ENCODE results near the gene DGKD.

- TF ChIP-seq, protein P1, sequence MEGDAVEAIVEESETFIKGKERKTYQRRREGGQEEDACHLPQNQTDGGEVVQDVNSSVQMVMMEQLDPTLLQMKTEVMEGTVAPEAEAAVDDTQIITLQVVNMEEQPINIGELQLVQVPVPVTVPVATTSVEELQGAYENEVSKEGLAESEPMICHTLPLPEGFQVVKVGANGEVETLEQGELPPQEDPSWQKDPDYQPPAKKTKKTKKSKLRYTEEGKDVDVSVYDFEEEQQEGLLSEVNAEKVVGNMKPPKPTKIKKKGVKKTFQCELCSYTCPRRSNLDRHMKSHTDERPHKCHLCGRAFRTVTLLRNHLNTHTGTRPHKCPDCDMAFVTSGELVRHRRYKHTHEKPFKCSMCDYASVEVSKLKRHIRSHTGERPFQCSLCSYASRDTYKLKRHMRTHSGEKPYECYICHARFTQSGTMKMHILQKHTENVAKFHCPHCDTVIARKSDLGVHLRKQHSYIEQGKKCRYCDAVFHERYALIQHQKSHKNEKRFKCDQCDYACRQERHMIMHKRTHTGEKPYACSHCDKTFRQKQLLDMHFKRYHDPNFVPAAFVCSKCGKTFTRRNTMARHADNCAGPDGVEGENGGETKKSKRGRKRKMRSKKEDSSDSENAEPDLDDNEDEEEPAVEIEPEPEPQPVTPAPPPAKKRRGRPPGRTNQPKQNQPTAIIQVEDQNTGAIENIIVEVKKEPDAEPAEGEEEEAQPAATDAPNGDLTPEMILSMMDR (IDR thresholded peaks at IDR 0.05): no peak
- no peak for TF ChIP-seq POLR2AphosphoS5 (IDR thresholded peaks at IDR 0.05)
These were observed 7.9 kb upstream of the DGKD start for GRCh38 chr2:233346376-233346775.

All from prostate gland (tissue), 2 donors.